Smooth muscle cell (in vitro differentiated cells): ENCODE data around the gene BRF1. TPM values are rescaled to one million over a fixed set of nuclear protein-coding genes. Genes with fewer than 3 reads are reported as not detected.

Experiments used
- DNase-seq: peaks from one replicate; lab custom pipeline; 2025; ENCODE audit not compliant: unreplicated experiment; lab: John Stamatoyannopoulos, UW
- H2AFZ ChIP-seq: fragments of 200-600 bp; sonication (generic); 2 replicates; pipeline ENCODE4 v1.6.0; 2016; ENCODE audit warnings: antibody characterized with exemption, low read depth, mild to moderate bottlenecking
- H3F3A ChIP-seq: fragments of 200-600 bp; sonication (generic); 2 replicates; pipeline ENCODE4 v1.6.0; 2017; ENCODE audit warnings: antibody characterized with exemption, low read depth
- H3K27ac ChIP-seq: fragments of 200-600 bp; sonication (generic); 2 replicates; pipeline ENCODE4 v1.5.1; 2016; ENCODE audit warnings: low read depth, mild to moderate bottlenecking
- H3K27me3 ChIP-seq: fragments of 200-600 bp; sonication (generic); 2 replicates; pipeline ENCODE4 v1.6.1; 2016; ENCODE audit warnings: low read depth, mild to moderate bottlenecking
- H3K36me3 ChIP-seq: fragments of 200-600 bp; sonication (generic); 2 replicates; pipeline ENCODE4 v1.5.1; 2016; ENCODE audit warnings: low read depth
- H3K4me1 ChIP-seq: fragments of 200-600 bp; sonication (generic); 2 replicates; pipeline ENCODE4 v1.5.1; 2016; ENCODE audit warnings: low read depth
- H3K4me2 ChIP-seq: fragments of 200-600 bp; sonication (generic); 2 replicates; pipeline ENCODE4 v1.6.0; 2016; ENCODE audit warnings: mild to moderate bottlenecking
- H3K4me3 ChIP-seq: fragments of 200-600 bp; sonication (generic); 2 replicates; pipeline ENCODE4 v1.5.1; 2016; ENCODE audit warnings: mild to moderate bottlenecking
- H3K79me2 ChIP-seq: fragments of 200-600 bp; sonication (generic); 2 replicates; pipeline ENCODE4 v1.6.0; 2016; ENCODE audit warnings: low read depth, mild to moderate bottlenecking
- H3K9ac ChIP-seq: fragments of 200-600 bp; sonication (generic); 2 replicates; pipeline ENCODE4 v1.6.0; 2016; ENCODE audit warnings: low read depth
- H3K9me3 ChIP-seq: fragments of 200-600 bp; sonication (generic); replicated peaks from 2 replicates; pipeline ENCODE4 v1.5.1; 2016; ENCODE audit warnings: low read depth
- H4K20me1 ChIP-seq: fragments of 200-600 bp; sonication (generic); 2 replicates; pipeline ENCODE4 v1.6.0; 2016; ENCODE audit warnings: low read depth
- CTCF ChIP-seq: fragments of 200-600 bp; sonication (generic); IDR thresholded peaks from 2 replicates; pipeline ENCODE4 v1.5.1; 2017; ENCODE audit warnings: borderline replicate concordance, mild to moderate bottlenecking, antibody characterized with exemption; ENCODE audit not compliant: insufficient read depth, poor library complexity, severe bottlenecking
- WGBS: methylation state at CpG from one replicate; pipeline ENCODE4 v1.1.7; 2016; ENCODE audit warnings: low lambda C conversion rate; 5-methylcytosine and 5-hydroxymethylcytosine counted together
- polyA plus RNA-seq: library from polyadenylated mRNA; unstranded; fragments of >200 nt; fragmentation: Nextera tagmentation; extraction: Ambion mirVana; gene quantifications from 2 replicates; pipeline ENCODE4 v1.2.1, GENCODE V29; 2016
- total RNA-seq: library from RNA; depleted of rRNA; stranded (reverse); fragments of >200 nt; gene quantifications from 2 replicates; pipeline ENCODE4 v1.2.3, GENCODE V29; 2014

BRF1 gene
- total and polyA plus RNA-seq, 2 experiments from 2014 or later: 12.5 to 15.9 TPM

- Histone ChIP-seq H3K79me2 (peaks cover 7% of the 10 kb centered on the region), H3K4me3 (no peak overlapping the region), H3K4me1 (no peaks in the 10 kb centered on the region), H2AFZ (no peak overlapping the region), H3K4me2 (no peak overlapping the region), H3K9me3 (no peaks in the 10 kb centered on the region), H3F3A (no peaks in the 10 kb centered on the region), H3K27me3 (no peaks in the 10 kb centered on the region), H3K27ac (no peak overlapping the region), H3K36me3 (no peaks in the 10 kb centered on the region), H3K9ac (no peak overlapping the region), H4K20me1 (peaks cover 16% of the 10 kb centered on the region)
- WGBS: 93% methylated on average over 18 of the region's 18 CpGs
- no peak for DNase-seq
- TF ChIP-seq CTCF: no peak
These were observed 32.0 kb downstream of the BRF1 start for GRCh38 chr14:105268736-105269354.

GRCh38 chr14:105267820-105268548 is 32.8 kb downstream of the BRF1 start:
- WGBS: 95% methylated on average over 21 of the region's 21 CpGs
- H3K4me1 ChIP-seq: no peaks in the 10 kb centered on the region
- no peak overlapping the region for H3K27ac ChIP-seq
- no peak overlapping the region for H3K9ac ChIP-seq
- peaks cover 7% of the 10 kb centered on the region for H3K79me2 ChIP-seq
- no peaks in the 10 kb centered on the region for H3K9me3 ChIP-seq
- H3K4me2 ChIP-seq: no peak overlapping the region
- no peaks in the 10 kb centered on the region for H3K36me3 ChIP-seq
- H3F3A ChIP-seq: no peaks in the 10 kb centered on the region
- H3K27me3 ChIP-seq: no peaks in the 10 kb centered on the region
- no peak overlapping the region for H2AFZ ChIP-seq
- TF ChIP-seq CTCF: no peak
- no peak for DNase-seq
- H4K20me1 ChIP-seq: peaks cover 12% of the 10 kb centered on the region
- H3K4me3 ChIP-seq: no peak overlapping the region

DNA sequence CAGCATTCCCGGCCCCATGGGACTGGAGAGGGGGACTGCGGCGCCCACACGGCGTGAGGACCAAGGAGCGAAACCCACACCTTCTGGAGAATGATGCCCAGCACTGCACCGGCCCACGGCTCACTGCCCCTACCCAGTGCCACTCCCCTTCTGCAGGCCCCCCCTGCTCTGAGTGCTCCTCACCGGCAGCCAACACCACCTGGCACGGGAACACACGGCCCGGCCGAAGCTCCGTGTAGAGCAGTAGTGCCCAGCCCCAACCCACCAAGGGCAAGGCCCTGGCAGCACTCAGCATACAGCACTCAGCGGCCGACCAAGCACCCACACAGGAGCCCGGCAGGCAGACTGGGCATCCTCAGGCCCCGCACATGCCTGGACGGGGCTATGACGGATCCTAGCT is 39.0 kb downstream of the BRF1 start:
- TF ChIP-seq CTCF: no peak
- H3K36me3 ChIP-seq: no peaks in the 10 kb centered on the region
- no peaks in the 10 kb centered on the region for H3K9me3 ChIP-seq
- no peak overlapping the region for H3K27ac ChIP-seq
- H3K4me2 ChIP-seq: no peak overlapping the region
- no peaks in the 10 kb centered on the region for H3K27me3 ChIP-seq
- no peaks in the 10 kb centered on the region for H3F3A ChIP-seq
- H3K9ac ChIP-seq: no peak overlapping the region
- 97% methylated on average over 12 of the region's 20 CpGs for WGBS
- H3K4me1 ChIP-seq: no peaks in the 10 kb centered on the region
- no peaks in the 10 kb centered on the region for H3K79me2 ChIP-seq
- no peak overlapping the region for H3K4me3 ChIP-seq
- DNase-seq: no peak
- H4K20me1 ChIP-seq: peaks cover 19% of the 10 kb centered on the region
- no peak overlapping the region for H2AFZ ChIP-seq
